H9 (cell line): ENCODE data around the gene EXOC1L. TPM values are rescaled to one million over a fixed set of nuclear protein-coding genes. Genes with fewer than 3 reads are reported as not detected.

ENCODE experiments used
- DNase-seq: peaks from one replicate; pipeline ENCODE4 v3.0.0-alpha.2; 2017
- H2AFZ ChIP-seq: one replicate; pipeline ENCODE4 v1.6.1; 2013; ENCODE audit warnings: mild to moderate bottlenecking, low read length, control low read depth, moderate library complexity
- H2AK5ac ChIP-seq: 2 replicates; pipeline ENCODE4 v1.6.1; 2013; ENCODE audit warnings: low read length, control low read depth, mixed read lengths; ENCODE audit not compliant: insufficient read length
- H2BK120ac ChIP-seq: one replicate; pipeline ENCODE4 v1.6.1; 2013; ENCODE audit warnings: low read depth, mild to moderate bottlenecking, low read length, control low read depth, inconsistent platforms; ENCODE audit not compliant: poor library complexity, severe bottlenecking
- H2BK12ac ChIP-seq: 2 replicates; pipeline ENCODE4 v1.6.1; 2013; ENCODE audit warnings: low read length, control low read depth, mixed read lengths, low read depth; ENCODE audit not compliant: insufficient read length
- H2BK15ac ChIP-seq: 2 replicates; pipeline ENCODE4 v1.6.1; 2013; ENCODE audit warnings: low read depth, low read length, control low read depth
- H2BK20ac ChIP-seq: one replicate; pipeline ENCODE4 v1.6.1; 2013; ENCODE audit warnings: low read depth, mild to moderate bottlenecking, low read length, control low read depth, inconsistent platforms; ENCODE audit not compliant: poor library complexity, severe bottlenecking
- H2BK5ac ChIP-seq: 2 replicates; pipeline ENCODE4 v1.6.1; 2013; ENCODE audit warnings: low read length, control low read depth, mixed read lengths; ENCODE audit not compliant: insufficient read length
- H3K14ac ChIP-seq: 2 replicates; pipeline ENCODE4 v1.6.1; 2013; ENCODE audit warnings: low read length, control low read depth; ENCODE audit not compliant: insufficient read depth
- H3K18ac ChIP-seq: 2 replicates; pipeline ENCODE4 v1.6.1; 2013; ENCODE audit warnings: low read depth, mild to moderate bottlenecking, mixed read lengths, low read length, control low read depth; ENCODE audit not compliant: insufficient read length
- H3K23ac ChIP-seq: 2 replicates; pipeline ENCODE4 v1.6.1; 2013; ENCODE audit warnings: low read length, control low read depth, mixed read lengths, low read depth; ENCODE audit not compliant: insufficient read length
- H3K23me2 ChIP-seq: 2 replicates; pipeline ENCODE4 v1.6.1; 2013; ENCODE audit warnings: low read depth, mild to moderate bottlenecking, mixed read lengths, low read length, control low read depth; ENCODE audit not compliant: insufficient read length, poor library complexity, severe bottlenecking
- H3K27ac ChIP-seq: 2 replicates; pipeline ENCODE4 v1.5.1; 2013; ENCODE audit warnings: low read length, control low read depth, mixed read lengths, low read depth; ENCODE audit not compliant: insufficient read length
- H3K27me3 ChIP-seq: 2 replicates; pipeline ENCODE4 v1.6.1; 2013; ENCODE audit warnings: low read length, control low read depth, inconsistent platforms; ENCODE audit not compliant: insufficient read depth
- H3K4ac ChIP-seq: 2 replicates; pipeline ENCODE4 v1.6.1; 2013; ENCODE audit warnings: low read depth, mild to moderate bottlenecking, control low read depth, inconsistent platforms, low read length, moderate library complexity
- H3K4me1 ChIP-seq: 2 replicates; pipeline ENCODE4 v1.6.1; 2013; ENCODE audit warnings: low read length, control low read depth, inconsistent platforms; ENCODE audit not compliant: insufficient read depth
- H3K4me2 ChIP-seq: 2 replicates; pipeline ENCODE4 v1.6.1; 2013; ENCODE audit warnings: low read length, control low read depth, mixed read lengths; ENCODE audit not compliant: insufficient read length, insufficient read depth
- H3K56ac ChIP-seq: 2 replicates; pipeline ENCODE4 v1.6.1; 2013; ENCODE audit warnings: low read depth, mild to moderate bottlenecking, mixed read lengths, low read length, control low read depth; ENCODE audit not compliant: insufficient read length
- H3K79me1 ChIP-seq: 2 replicates; pipeline ENCODE4 v1.6.1; 2013; ENCODE audit warnings: low read depth, mild to moderate bottlenecking, moderate library complexity, low read length, control low read depth, inconsistent platforms; ENCODE audit not compliant: insufficient read depth, poor library complexity, severe bottlenecking
- H3K79me2 ChIP-seq: 2 replicates; pipeline ENCODE4 v1.6.1; 2013; ENCODE audit warnings: low read length, control low read depth, inconsistent platforms; ENCODE audit not compliant: insufficient read depth
- H3K9ac ChIP-seq: 2 replicates; pipeline ENCODE4 v1.6.1; 2013; ENCODE audit warnings: low read length, control low read depth, mixed read lengths; ENCODE audit not compliant: insufficient read length; ENCODE audit errors: extremely low read depth
- H3K9me3 ChIP-seq: one replicate; pipeline ENCODE4 v1.6.1; 2013; ENCODE audit warnings: low read depth, low read length, inconsistent platforms; ENCODE audit not compliant: control insufficient read depth
- H3T11ph ChIP-seq: one replicate; pipeline ENCODE4 v1.6.1; 2013; ENCODE audit warnings: mild to moderate bottlenecking, low read length, control low read depth, inconsistent platforms
- H4K20me1 ChIP-seq: one replicate; pipeline ENCODE4 v1.6.1; 2013; ENCODE audit not compliant: control insufficient read depth, insufficient read length, insufficient read depth
- H4K5ac ChIP-seq: 2 replicates; pipeline ENCODE4 v1.6.1; 2013; ENCODE audit warnings: low read depth, mild to moderate bottlenecking, mixed read lengths, low read length, control low read depth; ENCODE audit not compliant: insufficient read length
- H4K8ac ChIP-seq: replicated peaks from 2 replicates; pipeline ENCODE4 v1.6.1; 2013; ENCODE audit warnings: low read length, control low read depth, mixed read lengths, low read depth; ENCODE audit not compliant: insufficient read length
- H4K91ac ChIP-seq: 2 replicates; pipeline ENCODE4 v1.6.1; 2013; ENCODE audit warnings: low read depth, mild to moderate bottlenecking, moderate library complexity, mixed read lengths, low read length, control low read depth; ENCODE audit not compliant: insufficient read length
- H3K27ac Mint-ChIP-seq, 3 experiments: 2 replicates in 2 of 3; 3 replicates in 1 of 3; pipeline ENCODE4 v1.8.0; 2020 to 2021; ENCODE audit warnings: mixed read lengths in 3 of 3, mild to moderate bottlenecking in 1 of 3, moderate library complexity in 1 of 3
- H3K27me3 Mint-ChIP-seq: 2 replicates; pipeline ENCODE4 v1.8.0; 2021; ENCODE audit warnings: low read depth, mild to moderate bottlenecking, moderate library complexity, mixed read lengths
- H3K36me3 Mint-ChIP-seq, 3 experiments: 2 replicates in 2 of 3; 3 replicates in 1 of 3; pipeline ENCODE4 v1.8.0; 2020 to 2021; ENCODE audit warnings: low read depth in 3 of 3, mixed read lengths in 3 of 3; ENCODE audit not compliant: insufficient read depth in 1 of 3
- H3K4me1 Mint-ChIP-seq, 2 experiments: 2 replicates each; pipeline ENCODE4 v1.8.0; 2020; ENCODE audit warnings: mixed read lengths in 2 of 2
- H3K4me3 Mint-ChIP-seq, 2 experiments: 2 replicates in 1 of 2; 3 replicates in 1 of 2; pipeline ENCODE4 v1.8.0; 2020 to 2021; ENCODE audit warnings: mild to moderate bottlenecking in 2 of 2, mixed read lengths in 2 of 2, moderate library complexity in 1 of 2
- H3K9me3 Mint-ChIP-seq, 2 experiments: 2 replicates in 1 of 2; 3 replicates in 1 of 2; pipeline ENCODE4 v1.8.0; 2020; ENCODE audit warnings: mild to moderate bottlenecking in 2 of 2, mixed read lengths in 2 of 2, moderate library complexity in 1 of 2
- WGBS: extraction: QIAGEN DNeasy Blood & Tissue Kit; methylation state at CpG from one replicate; pipeline ENCODE4 v1.1.7; 2013; ENCODE audit warnings: missing lambda C conversion rate, low lambda C conversion rate, mixed read lengths; ENCODE audit not compliant: insufficient read length; ENCODE audit errors: extremely low coverage; 5-methylcytosine and 5-hydroxymethylcytosine counted together
- total RNA-seq: library from RNA; stranded (reverse); gene quantifications from 2 replicates; pipeline ENCODE4 v1.2.1, GENCODE V29; 2021
- TF ChIP-seq, protein P1 (sequence below): fragments of 200-600 bp; sonication (generic); conservative IDR thresholded peaks from 3 replicates; pipeline ENCODE4 v1.8.0; 2021; ENCODE audit warnings: antibody characterized with exemption, mild to moderate bottlenecking

The EXOC1L gene
- total RNA-seq, 1 experiment from 2014 or later = not detected

DNA sequence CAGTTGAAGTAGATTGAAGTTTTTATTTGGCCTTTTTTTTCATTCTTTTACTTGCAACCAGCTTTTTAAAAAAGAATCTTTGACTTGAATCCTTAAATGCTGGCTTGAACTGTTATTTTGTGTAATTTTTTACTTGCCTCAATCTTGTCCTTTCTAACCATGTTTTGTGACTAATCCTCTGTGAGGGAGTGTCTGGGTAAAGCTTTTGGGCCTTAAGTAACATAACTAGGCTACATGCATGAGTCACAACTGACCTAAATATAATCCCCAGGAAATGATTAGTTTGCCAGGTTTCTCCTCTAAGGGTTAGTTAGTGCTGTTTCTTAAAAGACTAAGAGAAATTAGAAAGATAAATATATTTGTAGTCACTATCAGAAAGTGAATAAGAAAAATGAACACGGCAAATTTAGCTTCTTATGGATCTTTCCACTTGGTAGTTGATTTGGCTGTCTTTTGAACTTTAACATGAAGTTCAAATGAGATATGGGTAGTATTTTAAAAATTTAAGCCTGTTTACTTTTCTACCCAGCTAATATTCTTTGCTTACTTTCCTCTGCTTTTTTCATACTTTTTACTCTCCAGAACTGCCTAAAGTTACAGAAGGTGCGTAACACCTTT, 46.8 kb downstream of the EXOC1L start:
- Histone ChIP-seq H4K5ac (no peak overlapping the region), H3K23ac (no peak overlapping the region), H4K20me1 (no peaks in the 10 kb centered on the region), H2BK120ac (no peak overlapping the region), H3K56ac (no peak overlapping the region), H2BK5ac (no peak overlapping the region), H3K9ac (no peak overlapping the region), H2BK20ac (no peak overlapping the region), H2BK15ac (no peak overlapping the region), H2AFZ (no peak overlapping the region), H3K23me2 (no peaks in the 10 kb centered on the region), H2BK12ac (no peak overlapping the region), H3K18ac (no peak overlapping the region), H3K4me1 (no peaks in the 10 kb centered on the region), H4K91ac (no peak overlapping the region), H3K14ac (no peak overlapping the region), H3K27ac (no peak overlapping the region), H3K27me3 (no peaks in the 10 kb centered on the region), H3K9me3 (no peaks in the 10 kb centered on the region), H2AK5ac (no peak overlapping the region), H3K79me2 (no peaks in the 10 kb centered on the region), H3T11ph (no peak overlapping the region), H3K4me2 (no peak overlapping the region), H3K4ac (no peak overlapping the region), H3K79me1 (no peaks in the 10 kb centered on the region), H4K8ac (no peak overlapping the region)
- Mint-ChIP-seq H3K4me3 (no peak overlapping the region), H3K9me3 (no peaks in the 10 kb centered on the region), H3K36me3 (peaks cover 9 to 26% (median 20%) of the 10 kb centered on the region in 3 experiments), H3K27me3 (no peaks in the 10 kb centered on the region), H3K27ac (no peak overlapping the region), H3K4me1 (no peaks in the 10 kb centered on the region)
- no peak for DNase-seq
- WGBS = no CpG with 5 or more reads among the region's 2 CpGs
- TF ChIP-seq, protein P1, sequence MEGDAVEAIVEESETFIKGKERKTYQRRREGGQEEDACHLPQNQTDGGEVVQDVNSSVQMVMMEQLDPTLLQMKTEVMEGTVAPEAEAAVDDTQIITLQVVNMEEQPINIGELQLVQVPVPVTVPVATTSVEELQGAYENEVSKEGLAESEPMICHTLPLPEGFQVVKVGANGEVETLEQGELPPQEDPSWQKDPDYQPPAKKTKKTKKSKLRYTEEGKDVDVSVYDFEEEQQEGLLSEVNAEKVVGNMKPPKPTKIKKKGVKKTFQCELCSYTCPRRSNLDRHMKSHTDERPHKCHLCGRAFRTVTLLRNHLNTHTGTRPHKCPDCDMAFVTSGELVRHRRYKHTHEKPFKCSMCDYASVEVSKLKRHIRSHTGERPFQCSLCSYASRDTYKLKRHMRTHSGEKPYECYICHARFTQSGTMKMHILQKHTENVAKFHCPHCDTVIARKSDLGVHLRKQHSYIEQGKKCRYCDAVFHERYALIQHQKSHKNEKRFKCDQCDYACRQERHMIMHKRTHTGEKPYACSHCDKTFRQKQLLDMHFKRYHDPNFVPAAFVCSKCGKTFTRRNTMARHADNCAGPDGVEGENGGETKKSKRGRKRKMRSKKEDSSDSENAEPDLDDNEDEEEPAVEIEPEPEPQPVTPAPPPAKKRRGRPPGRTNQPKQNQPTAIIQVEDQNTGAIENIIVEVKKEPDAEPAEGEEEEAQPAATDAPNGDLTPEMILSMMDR = no peak
